ENCODE data around the gene SLC5A4.
"Not testable (repeated sequence)": the region's sequence is repeated elsewhere in the genome, so short reads cannot be mapped to it uniquely, and the experiment has no call there.

The SLC5A4 gene

DNA sequence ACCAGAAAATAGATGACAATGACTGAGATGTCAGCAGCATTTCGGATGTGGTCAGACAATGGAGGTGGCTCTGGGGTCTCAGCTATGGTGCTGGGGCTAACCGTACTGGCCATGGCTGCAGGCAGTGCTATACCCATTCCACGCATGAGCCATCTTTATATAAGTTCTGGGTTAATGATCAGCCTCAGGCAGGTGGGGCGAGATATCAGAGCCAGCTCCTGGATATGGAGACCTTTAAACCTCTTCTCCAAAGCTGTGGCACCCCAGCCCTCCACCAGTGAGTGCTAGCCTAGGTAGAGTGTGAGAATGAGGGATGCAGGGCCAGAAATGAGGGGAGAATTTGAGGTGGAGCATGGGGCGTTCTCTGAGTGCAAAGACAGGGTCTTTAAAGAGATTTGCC is at the start of gene SLC5A4:
Gene SLC5A4 (minus strand): TSS at position 131 of the 400 bp plus-strand sequence. CDS start 18 bp downstream, at position 113.
- DNase-seq = no peak

DNA sequence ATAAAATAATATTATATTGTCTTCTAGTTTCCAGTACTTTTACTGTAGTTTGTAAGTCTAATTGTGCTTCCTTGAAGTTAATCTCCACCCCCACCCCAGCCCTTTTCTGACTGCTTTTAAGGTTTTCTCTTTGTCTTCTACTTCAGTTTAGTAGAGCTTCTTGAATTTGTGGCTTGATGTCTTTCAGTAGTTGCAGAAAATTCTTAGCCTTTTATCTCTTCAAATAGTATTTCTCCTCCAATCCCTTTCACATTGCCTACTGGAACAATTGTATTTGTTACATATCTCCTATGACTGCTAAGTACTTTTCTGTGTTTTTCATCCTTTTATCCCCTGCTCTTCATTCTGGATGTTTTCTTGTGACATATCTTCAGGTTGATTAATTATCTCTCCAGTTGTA is 38.8 kb upstream of the SLC5A4 start:
- DNase-seq = not testable (repeated sequence)

- DNase-seq = no peak
Measured at GRCh38 chr22:32286290-32286840, 31.2 kb upstream of the SLC5A4 start.

DNA sequence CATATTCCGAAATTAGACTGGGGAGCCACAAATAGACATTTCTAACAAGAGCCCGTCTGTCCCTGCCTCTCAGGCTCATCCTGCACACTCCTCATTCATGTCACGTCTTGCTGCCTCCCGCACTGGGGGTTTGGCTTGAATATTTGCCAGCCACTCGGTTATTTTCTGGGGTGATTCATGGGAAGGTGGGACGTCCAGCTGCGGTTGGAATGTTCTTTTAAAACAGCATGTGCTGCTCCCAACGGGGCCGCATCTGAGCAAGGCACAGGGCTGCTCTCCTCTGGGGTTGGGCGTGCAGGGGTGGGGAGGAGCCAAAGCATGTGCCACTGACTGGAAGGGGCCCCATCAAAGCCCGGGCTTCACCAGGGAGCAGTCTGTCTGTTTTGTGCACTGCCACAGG is 25.9 kb upstream of the SLC5A4 start:
- no peak for DNase-seq

DNA sequence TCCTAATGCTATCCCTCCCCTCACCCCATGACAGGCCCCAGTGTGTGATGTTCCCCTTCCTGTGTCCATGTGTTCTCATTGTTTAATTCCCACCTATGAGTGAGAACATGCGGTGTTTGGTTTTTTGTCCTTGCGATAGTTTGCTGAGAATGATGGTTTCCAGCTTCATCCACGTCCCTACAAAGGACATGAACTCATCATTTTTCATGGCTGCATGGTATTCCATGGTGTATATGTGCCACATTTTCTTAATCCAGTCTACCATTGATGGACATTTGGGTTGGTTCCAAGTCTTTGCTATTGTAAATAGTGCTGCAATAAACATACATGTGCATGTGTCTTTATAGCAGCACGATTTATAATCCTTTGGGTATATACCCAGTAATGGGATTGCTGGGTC is 20.2 kb upstream of the SLC5A4 start:
- DNase-seq = not testable (repeated sequence)

- DNase-seq = no peak
Measured at GRCh38 chr22:32271389-32271788, 16.2 kb upstream of the SLC5A4 start.

DNA sequence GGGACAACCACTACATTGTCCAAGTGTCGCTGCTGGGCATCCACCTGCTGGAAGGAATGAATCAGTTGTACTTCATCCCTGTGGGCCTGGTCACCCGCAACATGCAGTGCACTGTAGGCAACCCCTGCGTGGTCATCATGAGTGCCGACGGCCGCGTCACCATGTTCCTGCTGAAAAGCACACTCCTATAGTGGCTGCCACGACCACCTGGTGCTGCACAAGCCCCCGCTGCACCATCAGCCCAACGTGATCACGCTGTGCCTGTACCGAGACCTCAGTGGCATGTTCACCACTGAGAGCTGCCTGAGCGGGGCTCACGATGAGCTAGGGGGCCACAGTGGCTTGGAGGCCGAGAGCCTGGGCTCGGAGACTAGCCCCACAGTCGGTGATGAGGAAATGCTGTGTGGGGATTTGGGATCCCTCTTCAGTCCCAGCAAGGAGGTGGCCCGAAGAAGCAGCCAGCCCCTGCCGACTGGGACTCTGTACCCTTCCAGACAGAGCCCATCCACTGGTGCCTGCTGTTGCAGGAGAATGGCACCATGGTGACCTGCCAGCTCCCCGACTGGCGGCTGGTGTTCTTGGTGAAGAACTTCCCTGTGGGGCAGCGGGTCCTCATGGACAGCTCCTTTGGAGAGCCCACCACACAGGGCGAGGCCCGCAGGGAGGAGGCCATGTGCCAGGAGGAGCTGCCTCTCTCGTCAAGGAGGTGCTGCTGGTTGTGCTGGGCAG is 15.7 kb upstream of the SLC5A4 start:
- no peak for DNase-seq

GRCh38 chr22:32269316-32269715 is 14.2 kb upstream of the SLC5A4 start:
- no peak for DNase-seq

GRCh38 chr22:32267011-32267410 is 11.9 kb upstream of the SLC5A4 start:
- no peak for DNase-seq

- peak; percentile 88 for DNase-seq
Measured at GRCh38 chr22:32265882-32266767, 11.0 kb upstream of the SLC5A4 start.

- DNase-seq = not testable (repeated sequence)
Measured at GRCh38 chr22:32263678-32264077, 8.5 kb upstream of the SLC5A4 start.

- DNase-seq = no peak
Measured at GRCh38 chr22:32261306-32261705, 6.2 kb upstream of the SLC5A4 start.

DNA sequence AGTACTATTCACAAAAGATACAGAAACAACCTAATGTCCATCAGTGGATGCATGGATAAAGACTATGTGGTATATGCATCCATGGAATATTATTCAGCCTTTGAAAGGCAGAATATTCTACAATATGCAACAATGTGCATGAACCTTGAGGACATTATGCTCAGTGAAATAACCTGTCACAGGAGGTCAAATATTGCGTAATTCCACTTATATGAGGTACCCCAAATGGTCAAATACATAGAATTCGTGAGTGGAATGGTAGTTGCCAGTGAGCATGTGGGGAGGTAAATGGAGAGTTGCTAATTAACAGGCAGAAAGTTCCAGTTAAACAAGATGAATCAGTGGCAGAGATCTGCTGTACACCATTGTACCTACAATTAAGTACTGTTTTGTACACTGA is 3.6 kb upstream of the SLC5A4 start:
- no peak for DNase-seq

DNA sequence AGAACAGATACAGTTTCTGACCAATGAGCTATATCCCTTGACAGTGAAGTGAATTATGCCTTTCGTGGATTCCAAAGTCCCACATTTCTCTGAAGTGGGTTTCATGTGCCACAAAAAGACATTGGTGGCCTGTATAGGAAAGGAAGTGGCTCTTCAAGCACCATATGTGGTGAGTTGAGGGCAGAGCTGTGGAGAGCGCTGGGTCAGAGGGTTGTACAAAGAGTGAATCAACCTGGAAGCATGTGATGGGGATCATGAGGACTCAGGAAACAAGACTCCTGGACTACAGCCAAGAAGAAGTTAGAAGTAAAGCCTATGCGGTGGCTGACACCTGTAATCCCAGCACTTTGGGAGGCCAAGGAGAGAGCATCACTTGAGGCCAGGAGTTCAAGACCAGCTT is 579 bp upstream of the SLC5A4 start:
- DNase-seq = no peak

DNA sequence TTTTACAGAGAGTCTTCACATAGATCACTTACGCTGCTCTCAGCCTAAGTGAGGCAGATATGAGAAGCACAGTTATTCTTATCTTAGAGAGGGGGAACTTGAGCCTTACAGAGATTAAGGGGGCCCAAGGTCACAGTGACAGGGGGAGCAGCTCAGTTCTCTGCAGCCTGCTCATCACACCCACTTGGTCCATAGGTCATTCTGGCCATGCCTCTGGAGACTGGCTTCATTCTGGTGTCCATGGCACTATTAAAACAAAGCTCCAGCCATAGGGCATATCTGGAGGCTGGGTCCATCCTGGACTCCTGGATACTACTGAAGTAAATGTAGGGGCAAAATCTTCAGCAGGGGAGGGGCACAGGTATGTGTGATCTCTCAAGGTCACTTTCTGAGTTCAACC is 5.9 kb downstream of the SLC5A4 start:
- no peak for DNase-seq

DNA sequence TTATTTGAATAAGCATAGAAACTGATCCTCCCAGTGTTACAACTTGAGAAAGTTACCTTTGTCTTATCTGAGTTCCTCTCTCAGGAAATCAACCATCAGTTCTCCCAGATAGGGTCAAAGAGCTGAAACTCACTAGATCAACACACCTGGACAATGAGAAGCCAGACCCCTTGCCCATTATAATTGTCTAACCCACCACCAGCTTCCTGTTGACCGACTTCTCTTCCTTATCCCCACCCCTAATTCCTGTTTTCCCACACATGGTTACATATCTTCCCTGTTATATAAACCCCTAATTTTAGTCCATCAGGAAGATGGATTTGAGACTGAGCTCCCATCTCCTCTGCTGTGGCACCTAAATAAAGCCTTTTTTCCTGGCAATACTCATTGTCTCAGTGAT is 6.9 kb downstream of the SLC5A4 start:
- DNase-seq = no peak

- no peak for DNase-seq
Measured at GRCh38 chr22:32246166-32246565, 9.0 kb downstream of the SLC5A4 start.

GRCh38 chr22:32245042-32245441 is 10.1 kb downstream of the SLC5A4 start:
- DNase-seq = no peak

DNA sequence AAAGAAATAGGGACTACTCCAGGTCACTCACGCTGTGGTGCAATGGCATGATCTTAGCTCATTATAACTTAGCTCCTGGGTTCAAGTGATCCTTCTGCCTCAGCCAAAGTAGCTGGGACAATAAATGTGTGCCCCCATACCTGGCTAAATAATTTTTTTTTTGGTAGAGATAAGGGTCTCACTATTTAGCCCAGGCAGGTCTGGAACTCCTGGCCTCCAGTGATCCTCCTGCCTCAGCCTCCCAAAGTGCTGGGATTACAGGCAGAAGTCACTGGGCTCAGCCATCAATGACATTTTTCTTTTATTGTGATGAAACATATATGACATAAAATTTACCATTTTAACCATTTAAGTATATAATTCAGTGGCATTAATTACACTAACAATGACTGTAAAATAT is 10.6 kb downstream of the SLC5A4 start:
- DNase-seq = no peak

- no peak for DNase-seq
Measured at GRCh38 chr22:32240461-32240860, 14.7 kb downstream of the SLC5A4 start.

GRCh38 chr22:32237906-32238305 is 17.2 kb downstream of the SLC5A4 start:
- DNase-seq = no peak

GRCh38 chr22:32236970-32237369 is 18.2 kb downstream of the SLC5A4 start:
- DNase-seq = no peak

DNA sequence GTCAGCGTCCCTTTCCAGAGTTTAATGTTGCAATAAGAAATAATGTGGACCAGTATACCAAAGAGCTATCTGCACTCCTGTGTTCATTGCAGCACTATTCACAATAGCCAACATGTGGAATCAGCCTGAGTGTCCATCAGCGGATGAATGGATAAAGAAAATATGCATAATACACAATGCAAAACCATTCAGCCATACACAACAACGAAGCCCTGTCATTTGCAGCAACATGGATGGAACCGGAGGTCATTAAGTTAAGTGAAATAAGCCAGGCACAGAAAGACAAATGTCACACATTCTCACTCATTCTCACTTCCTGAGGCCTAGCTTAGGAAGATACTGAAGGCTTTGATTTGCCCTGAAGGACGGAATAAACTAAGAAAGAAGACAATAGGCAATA is 22.1 kb downstream of the SLC5A4 start:
- DNase-seq = no peak
